RWPE1 (cell line): ENCODE data around the gene DBI.
"Not testable (repeated sequence)": the region's sequence is repeated elsewhere in the genome, so short reads cannot be mapped to it uniquely, and the experiment has no call there.

Experiments
- CTCF ChIA-PET: fragments of 350-600 bp; sonication (Branson Sonifier 250); formaldehyde crosslinking; extraction: SDS; loops from one replicate; lab custom pipeline; 2021; lab: Yijun Ruan, JAX
- POLR2A ChIA-PET: fragments of 400-600 bp; formaldehyde crosslinking; extraction: SDS; loops from one replicate; lab custom pipeline; 2020; ENCODE audit warnings: antibody characterized with exemption; ENCODE audit not compliant: low non-redundant PET; lab: Yijun Ruan, JAX
- DNase-seq: peaks from one replicate; pipeline ENCODE4 v3.0.0; 2012; ENCODE audit warnings: low spot score
- H3K27ac ChIP-seq: fragments of 450-650 bp; 2 replicates; pipeline ENCODE4 v1.5.1; 2017
- TF ChIP-seq, protein P1 (sequence below): fragments of 450-650 bp; conservative IDR thresholded peaks from 2 replicates; pipeline ENCODE4 v1.5.1; 2017; ENCODE audit warnings: low read depth, mild to moderate bottlenecking

DBI gene

DNA sequence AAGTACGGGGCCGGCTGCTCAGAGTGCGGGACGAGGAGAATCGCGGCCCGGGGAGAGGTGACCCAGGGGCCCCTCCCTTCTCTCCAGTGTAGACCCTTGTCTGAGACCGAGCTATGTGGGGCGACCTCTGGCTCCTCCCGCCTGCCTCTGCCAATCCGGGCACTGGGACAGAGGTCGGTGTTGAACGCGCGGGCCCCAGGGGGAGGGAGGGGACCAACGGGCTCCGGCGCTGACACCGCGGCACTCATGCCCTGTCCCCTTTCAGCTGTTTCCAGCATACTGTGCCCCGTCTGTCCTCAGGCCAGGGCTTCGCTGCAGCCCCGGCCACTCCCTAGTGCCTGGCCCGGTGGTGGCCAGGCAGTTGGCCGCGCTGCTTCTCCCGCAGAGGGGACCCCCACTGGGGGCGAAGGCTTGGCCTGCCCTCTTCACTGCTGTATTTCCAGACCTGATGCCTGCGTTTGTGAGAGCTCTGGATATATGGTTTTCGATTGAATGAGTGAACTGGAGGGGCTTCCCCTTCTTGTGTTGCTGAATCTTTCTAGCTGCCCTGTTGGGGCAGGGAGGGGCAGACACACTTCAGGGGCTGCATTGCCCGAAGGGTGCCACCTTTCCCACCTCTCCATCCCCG is 809 bp downstream of the DBI start:
- peak overlapping the region; percentile 82 for H3K27ac ChIP-seq
- peak; percentile 62 for DNase-seq
- TF ChIP-seq, protein P1, sequence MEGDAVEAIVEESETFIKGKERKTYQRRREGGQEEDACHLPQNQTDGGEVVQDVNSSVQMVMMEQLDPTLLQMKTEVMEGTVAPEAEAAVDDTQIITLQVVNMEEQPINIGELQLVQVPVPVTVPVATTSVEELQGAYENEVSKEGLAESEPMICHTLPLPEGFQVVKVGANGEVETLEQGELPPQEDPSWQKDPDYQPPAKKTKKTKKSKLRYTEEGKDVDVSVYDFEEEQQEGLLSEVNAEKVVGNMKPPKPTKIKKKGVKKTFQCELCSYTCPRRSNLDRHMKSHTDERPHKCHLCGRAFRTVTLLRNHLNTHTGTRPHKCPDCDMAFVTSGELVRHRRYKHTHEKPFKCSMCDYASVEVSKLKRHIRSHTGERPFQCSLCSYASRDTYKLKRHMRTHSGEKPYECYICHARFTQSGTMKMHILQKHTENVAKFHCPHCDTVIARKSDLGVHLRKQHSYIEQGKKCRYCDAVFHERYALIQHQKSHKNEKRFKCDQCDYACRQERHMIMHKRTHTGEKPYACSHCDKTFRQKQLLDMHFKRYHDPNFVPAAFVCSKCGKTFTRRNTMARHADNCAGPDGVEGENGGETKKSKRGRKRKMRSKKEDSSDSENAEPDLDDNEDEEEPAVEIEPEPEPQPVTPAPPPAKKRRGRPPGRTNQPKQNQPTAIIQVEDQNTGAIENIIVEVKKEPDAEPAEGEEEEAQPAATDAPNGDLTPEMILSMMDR: no peak
- ChIA-PET CTCF (no interaction called here), POLR2A (no interaction called here)

- TF ChIP-seq, protein P1: no peak
- H3K27ac ChIP-seq: no peak overlapping the region
- ChIA-PET POLR2A (interaction anchor here (0.6 kb wide), 1 partner anchor 30 kb away, joined by 3 read pairs; no protein-coding TSS in a partner anchor), CTCF (no interaction called here)
- no peak for DNase-seq
Measured at GRCh38 chr2:119369845-119370244, 3.1 kb downstream of the DBI start.

- TF ChIP-seq, protein P1: no peak
- POLR2A ChIA-PET: no interaction called here
- CTCF ChIA-PET: no interaction called here
- DNase-seq: no peak
- H3K27ac ChIP-seq: no peak overlapping the region
Measured at GRCh38 chr2:119371111-119371510, 4.3 kb downstream of the DBI start.

GRCh38 chr2:119372778-119373568 is 6.2 kb downstream of the DBI start:
- POLR2A ChIA-PET: no interaction called here
- TF ChIP-seq, protein P1: no peak
- CTCF ChIA-PET: interaction anchor here (0.6 kb wide), 1 partner anchor 968 kb away, joined by 3 read pairs; no protein-coding TSS in a partner anchor
- H3K27ac ChIP-seq: no peak overlapping the region
- DNase-seq: no peak

GRCh38 chr2:119373907-119374745 is 7.3 kb downstream of the DBI start:
- DNase-seq, POLR2A ChIA-PET, CTCF ChIA-PET, H3K27ac ChIP-seq: not testable (repeated sequence)

GRCh38 chr2:119376406-119376805 is 9.6 kb downstream of the DBI start:
- POLR2A ChIA-PET, DNase-seq, H3K27ac ChIP-seq, CTCF ChIA-PET: not testable (repeated sequence)

DNA sequence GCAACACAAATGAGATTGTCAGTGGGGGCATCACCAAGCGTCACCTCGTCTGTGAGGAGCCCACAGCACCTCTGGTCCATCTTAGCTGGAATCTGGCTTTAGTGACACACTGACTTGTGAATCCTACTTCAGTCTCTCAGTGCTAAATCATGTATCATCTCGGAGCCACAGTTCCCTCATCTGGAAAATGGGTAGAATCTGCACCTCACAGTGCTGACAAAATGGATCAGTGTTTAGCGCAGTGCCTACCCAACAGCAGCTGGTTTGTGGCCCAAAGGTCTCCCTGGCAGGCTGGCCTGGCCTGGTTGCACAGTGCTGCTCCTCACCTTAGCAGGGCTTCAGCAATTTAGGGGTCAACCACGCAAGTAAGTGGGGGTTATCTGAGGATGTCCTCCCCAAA is 10.0 kb downstream of the DBI start:
- CTCF ChIA-PET: no interaction called here
- TF ChIP-seq, protein P1: no peak
- DNase-seq: no peak
- POLR2A ChIA-PET: no interaction called here
- no peak overlapping the region for H3K27ac ChIP-seq
